Measurements from ENCODE around the gene ZNF780A. TPM values are rescaled to one million over a fixed set of nuclear protein-coding genes. Genes with fewer than 3 reads are reported as not detected.

ZNF780A gene
- total RNA-seq (12.8 and 17.3 TPM in 2 replicates), polyA plus RNA-seq (10.2 and 14.7 TPM in 2 replicates), polyA minus RNA-seq (ENCODE audit: low replicate concordance) (1.9 and 11.9 TPM in 2 replicates)
- polyA plus RNA-seq (2012): 7.2 and 10.7 TPM in 2 replicates

GRCh38 chr19:40090241-40091204 is at the start of gene ZNF780A:
Gene ZNF780A (minus strand): TSS chr19:40090943. CDS start chr19:40084753, 6,190 bp downstream.
- peaks cover 8% of the 10 kb centered on the region for H3K79me2 ChIP-seq (ENCODE audit: control insufficient read depth, insufficient read depth, low read length)

GRCh38 chr19:40139533-40140287 is 49.0 kb upstream of the ZNF780A start:
- Histone ChIP-seq H3K27ac (ENCODE audit: insufficient read depth, low read length) (no peak overlapping the region), H3K4me3 (replicated peaks in 1 of 4; ENCODE audit: control extremely low read depth in 1 of 4, insufficient read depth in 1 of 4, low read depth in 3 of 4, low read length in 4 of 4) (no peak overlapping the region), H3K79me2 (ENCODE audit: control insufficient read depth, insufficient read depth, low read length) (no peaks in the 10 kb centered on the region), H3K4me2 (ENCODE audit: extremely low read depth, insufficient read depth, low read length) (no peak overlapping the region), H3K4me1 (ENCODE audit: control insufficient read depth, extremely low read depth, insufficient read depth, low read length) (no peaks in the 10 kb centered on the region), H3K9me3 (ENCODE audit: control insufficient read depth, insufficient read depth, low read depth, low read length) (no peaks in the 10 kb centered on the region), H3K36me3 (ENCODE audit: control insufficient read depth, insufficient read depth, low read length) (no peaks in the 10 kb centered on the region), H4K20me1 (ENCODE audit: control insufficient read depth, extremely low read depth, insufficient read depth, low read length) (no peaks in the 10 kb centered on the region), H3K9ac (ENCODE audit: insufficient read depth, low read length) (no peak overlapping the region), H2AFZ (ENCODE audit: low read length) (no peak overlapping the region), H3K27me3 (ENCODE audit: control insufficient read depth, insufficient read depth, low read length) (peaks cover 4% of the 10 kb centered on the region)
- DNase-seq (ENCODE audit: low read depth in 2 of 2): peak; percentile 20 to 73
- peak; percentile 73 to 78 for TF ChIP-seq CTCF (conservative IDR thresholded peaks at IDR 0.05 in 1 of 2, IDR thresholded peaks at IDR 0.05 in 1 of 2; ENCODE audit: low read depth in 1 of 2, low read length in 2 of 2)
- TF ChIP-seq EZH2 (IDR thresholded peaks at IDR 0.05; ENCODE audit: low read length, missing control alignments): no peak

More at GRCh38 chr19:40090241-40091204, at the start of gene ZNF780A:
- Histone ChIP-seq H3K27ac (ENCODE audit: insufficient read depth, low read length) (peak within 1 kb of the TSS; percentile 79), H3K4me2 (ENCODE audit: extremely low read depth, insufficient read depth, low read length) (peak within 1 kb of the TSS; percentile 98), H3K9ac (ENCODE audit: insufficient read depth, low read length) (peak within 1 kb of the TSS; percentile 79), H3K4me3 (replicated peaks in 1 of 4; ENCODE audit: control extremely low read depth in 1 of 4, insufficient read depth in 1 of 4, low read depth in 3 of 4, low read length in 4 of 4) (peak within 1 kb of the TSS; percentile 79 to 92 (median 82)), H3K36me3 (ENCODE audit: control insufficient read depth, insufficient read depth, low read length) (no peaks in the 10 kb centered on the region), H2AFZ (ENCODE audit: low read length) (peak within 1 kb of the TSS; percentile 90), H3K9me3 (ENCODE audit: control insufficient read depth, insufficient read depth, low read depth, low read length) (no peaks in the 10 kb centered on the region), H3K27me3 (ENCODE audit: control insufficient read depth, insufficient read depth, low read length) (no peaks in the 10 kb centered on the region), H4K20me1 (ENCODE audit: control insufficient read depth, extremely low read depth, insufficient read depth, low read length) (no peaks in the 10 kb centered on the region), H3K4me1 (ENCODE audit: control insufficient read depth, extremely low read depth, insufficient read depth, low read length) (peaks cover 2% of the 10 kb centered on the region)
- peak; percentile 72 for DNase-seq (ENCODE audit: low read depth in 2 of 2)
- no peak for TF ChIP-seq CTCF (conservative IDR thresholded peaks at IDR 0.05 in 1 of 2, IDR thresholded peaks at IDR 0.05 in 1 of 2; ENCODE audit: low read depth in 1 of 2, low read length in 2 of 2)
- no peak for TF ChIP-seq EZH2 (IDR thresholded peaks at IDR 0.05; ENCODE audit: low read length, missing control alignments)

- TF ChIP-seq CTCF (conservative IDR thresholded peaks at IDR 0.05 in 1 of 2, IDR thresholded peaks at IDR 0.05 in 1 of 2; ENCODE audit: low read depth in 1 of 2, low read length in 2 of 2): no peak
- no peak for TF ChIP-seq EZH2 (IDR thresholded peaks at IDR 0.05; ENCODE audit: low read length, missing control alignments)
- peaks cover 4% of the 10 kb centered on the region for H3K27me3 ChIP-seq (ENCODE audit: control insufficient read depth, insufficient read depth, low read length)
- no peaks in the 10 kb centered on the region for H3K36me3 ChIP-seq (ENCODE audit: control insufficient read depth, insufficient read depth, low read length)
Measured at GRCh38 chr19:40136818-40137217, 46.1 kb upstream of the ZNF780A start.

More at GRCh38 chr19:40136818-40137217, 46.1 kb upstream of the ZNF780A start:
- Histone ChIP-seq H3K9me3 (ENCODE audit: control insufficient read depth, insufficient read depth, low read depth, low read length) (no peaks in the 10 kb centered on the region), H3K27ac (ENCODE audit: insufficient read depth, low read length) (no peak overlapping the region), H3K4me2 (ENCODE audit: extremely low read depth, insufficient read depth, low read length) (no peak overlapping the region), H3K4me1 (ENCODE audit: control insufficient read depth, extremely low read depth, insufficient read depth, low read length) (no peaks in the 10 kb centered on the region), H3K4me3 (replicated peaks in 1 of 4; ENCODE audit: control extremely low read depth in 1 of 4, insufficient read depth in 1 of 4, low read depth in 3 of 4, low read length in 4 of 4) (no peak overlapping the region), H3K79me2 (ENCODE audit: control insufficient read depth, insufficient read depth, low read length) (no peaks in the 10 kb centered on the region), H2AFZ (ENCODE audit: low read length) (no peak overlapping the region), H4K20me1 (ENCODE audit: control insufficient read depth, extremely low read depth, insufficient read depth, low read length) (no peaks in the 10 kb centered on the region), H3K9ac (ENCODE audit: insufficient read depth, low read length) (no peak overlapping the region)
- no peak for DNase-seq (ENCODE audit: low read depth in 2 of 2)
